OCI-LY3 (cell line): Measurements from ENCODE around the gene ZNF804A.

Experiments used
- H2AFZ ChIP-seq: fragments of 200-600, 300-600 bp; shearing (Covaris generic); 2 replicates; pipeline ENCODE4 v1.6.0; 2014; ENCODE audit warnings: antibody characterized with exemption, low read depth, low read length
- H3K27ac ChIP-seq: fragments of 200-600, 300-600 bp; sonication (generic); 2 replicates; pipeline ENCODE4 v1.5.1; 2014; ENCODE audit warnings: mild to moderate bottlenecking, low read length, moderate library complexity, mixed read lengths
- H3K27me3 ChIP-seq: fragments of 200-600, 300-600 bp; sonication (generic); 2 replicates; pipeline ENCODE4 v1.6.1; 2014; ENCODE audit warnings: low read depth, low read length, mixed read lengths
- H3K36me3 ChIP-seq: fragments of 200-600, 300-600 bp; sonication (generic); replicated peaks from 2 replicates; pipeline ENCODE3; 2014; ENCODE audit warnings: low read depth, low read length, mixed read lengths
- H3K4me1 ChIP-seq: fragments of 300-600, 200-600 bp; sonication (generic); 2 replicates; pipeline ENCODE4 v1.6.1; 2014; ENCODE audit warnings: low read length, mixed read lengths
- H3K4me2 ChIP-seq: fragments of 200-600, 300-600 bp; sonication (generic); 2 replicates; pipeline ENCODE4 v1.6.1; 2014; ENCODE audit warnings: low read length, mixed read lengths
- H3K4me3 ChIP-seq: fragments of 300-600, 200-600 bp; sonication (generic); 2 replicates; pipeline ENCODE4 v1.5.1; 2014; ENCODE audit warnings: antibody characterized with exemption, mild to moderate bottlenecking, low read length, moderate library complexity
- H3K79me2 ChIP-seq: fragments of 300-600, 200-600 bp; shearing (Covaris generic); 2 replicates; pipeline ENCODE4 v1.6.1; 2014; ENCODE audit warnings: mild to moderate bottlenecking, low read length, mixed read lengths
- H3K9ac ChIP-seq: fragments of 300-600, 200-600 bp; shearing (Covaris generic); 2 replicates; pipeline ENCODE4 v1.6.0; 2014; ENCODE audit warnings: mild to moderate bottlenecking, low read length, moderate library complexity
- H3K9me3 ChIP-seq: fragments of 200-600, 300-600 bp; shearing (Covaris generic); 2 replicates; pipeline ENCODE4 v1.6.1; 2014; ENCODE audit warnings: low read length, mixed read lengths; ENCODE audit not compliant: insufficient read depth
- H4K20me1 ChIP-seq: fragments of 200-600, 300-600 bp; sonication (generic); 2 replicates; pipeline ENCODE4 v1.6.1; 2016; ENCODE audit warnings: low read length, mixed read lengths; ENCODE audit not compliant: insufficient read depth
- EZH2phosphoT487 ChIP-seq: fragments of 200-600 bp; shearing (Covaris generic); IDR thresholded peaks from 2 replicates; pipeline ENCODE4 v1.6.1; 2018; ENCODE audit warnings: antibody characterized with exemption, mixed run types, low read depth
- TF ChIP-seq, protein P1 (sequence below): fragments of 200-600, 300-600 bp; sonication (generic); IDR thresholded peaks from 2 replicates; pipeline ENCODE4 v1.5.1; 2014; ENCODE audit warnings: antibody characterized with exemption, low read length, low read depth

ZNF804A gene

DNA sequence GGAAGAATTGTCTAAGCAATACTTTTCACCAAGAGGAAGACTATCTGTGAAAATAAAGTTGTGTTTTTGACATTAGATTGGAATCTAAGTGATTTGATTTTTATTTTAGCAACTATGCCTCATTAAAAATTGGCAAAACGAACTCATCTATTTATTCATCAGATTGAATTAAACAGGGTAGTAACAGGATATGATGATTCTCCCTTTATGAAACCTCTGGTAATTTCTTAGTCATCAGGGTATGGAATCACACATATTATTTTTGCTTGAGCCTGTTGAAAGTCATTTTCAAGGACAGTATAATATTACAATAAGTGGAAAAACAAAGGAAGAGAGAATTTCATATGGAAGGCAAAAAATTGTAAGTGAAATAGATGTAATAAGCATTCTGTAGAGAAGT, 22.0 kb downstream of the ZNF804A start:
- Histone ChIP-seq H3K9ac (no peak overlapping the region), H3K4me1 (no peaks in the 10 kb centered on the region), H4K20me1 (peaks cover 60% of the 10 kb centered on the region), H3K4me2 (no peak overlapping the region), H3K79me2 (peaks cover 93% of the 10 kb centered on the region), H3K9me3 (no peaks in the 10 kb centered on the region), H2AFZ (no peak overlapping the region), H3K36me3 (peaks cover 3% of the 10 kb centered on the region), H3K27me3 (no peaks in the 10 kb centered on the region), H3K4me3 (no peak overlapping the region), H3K27ac (no peak overlapping the region)
- no peak for TF ChIP-seq EZH2phosphoT487
- TF ChIP-seq, protein P1, sequence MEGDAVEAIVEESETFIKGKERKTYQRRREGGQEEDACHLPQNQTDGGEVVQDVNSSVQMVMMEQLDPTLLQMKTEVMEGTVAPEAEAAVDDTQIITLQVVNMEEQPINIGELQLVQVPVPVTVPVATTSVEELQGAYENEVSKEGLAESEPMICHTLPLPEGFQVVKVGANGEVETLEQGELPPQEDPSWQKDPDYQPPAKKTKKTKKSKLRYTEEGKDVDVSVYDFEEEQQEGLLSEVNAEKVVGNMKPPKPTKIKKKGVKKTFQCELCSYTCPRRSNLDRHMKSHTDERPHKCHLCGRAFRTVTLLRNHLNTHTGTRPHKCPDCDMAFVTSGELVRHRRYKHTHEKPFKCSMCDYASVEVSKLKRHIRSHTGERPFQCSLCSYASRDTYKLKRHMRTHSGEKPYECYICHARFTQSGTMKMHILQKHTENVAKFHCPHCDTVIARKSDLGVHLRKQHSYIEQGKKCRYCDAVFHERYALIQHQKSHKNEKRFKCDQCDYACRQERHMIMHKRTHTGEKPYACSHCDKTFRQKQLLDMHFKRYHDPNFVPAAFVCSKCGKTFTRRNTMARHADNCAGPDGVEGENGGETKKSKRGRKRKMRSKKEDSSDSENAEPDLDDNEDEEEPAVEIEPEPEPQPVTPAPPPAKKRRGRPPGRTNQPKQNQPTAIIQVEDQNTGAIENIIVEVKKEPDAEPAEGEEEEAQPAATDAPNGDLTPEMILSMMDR, result no peak

DNA sequence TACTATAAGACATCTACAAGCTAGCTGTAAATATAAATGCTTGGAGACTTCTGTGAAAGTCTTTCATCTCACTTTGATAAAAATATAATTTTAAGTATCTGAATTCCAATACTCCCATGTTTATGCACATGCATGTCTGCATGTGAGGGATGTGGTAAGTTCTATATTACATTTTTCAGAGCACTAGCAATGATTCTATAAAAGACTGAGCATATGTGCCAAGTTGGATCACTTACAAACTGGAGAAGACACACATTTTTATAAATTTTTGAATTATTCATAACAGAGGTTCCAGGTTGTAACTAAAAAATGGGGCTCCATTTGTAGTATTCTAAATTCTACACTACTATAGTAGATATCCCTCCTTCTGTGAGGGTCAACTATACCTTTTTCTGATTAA, 26.0 kb downstream of the ZNF804A start:
- H3K9me3 ChIP-seq, result no peaks in the 10 kb centered on the region
- H3K27ac ChIP-seq, result no peak overlapping the region
- no peak overlapping the region for H2AFZ ChIP-seq
- peaks cover 3% of the 10 kb centered on the region for H3K4me1 ChIP-seq
- H3K4me2 ChIP-seq, result no peak overlapping the region
- TF ChIP-seq, protein P1, result no peak
- TF ChIP-seq EZH2phosphoT487, result no peak
- H4K20me1 ChIP-seq, result peaks cover 60% of the 10 kb centered on the region
- H3K36me3 ChIP-seq, result peaks cover 3% of the 10 kb centered on the region
- no peak overlapping the region for H3K4me3 ChIP-seq
- H3K9ac ChIP-seq, result no peak overlapping the region
- H3K27me3 ChIP-seq, result no peaks in the 10 kb centered on the region
- peaks cover 87% of the 10 kb centered on the region for H3K79me2 ChIP-seq

DNA sequence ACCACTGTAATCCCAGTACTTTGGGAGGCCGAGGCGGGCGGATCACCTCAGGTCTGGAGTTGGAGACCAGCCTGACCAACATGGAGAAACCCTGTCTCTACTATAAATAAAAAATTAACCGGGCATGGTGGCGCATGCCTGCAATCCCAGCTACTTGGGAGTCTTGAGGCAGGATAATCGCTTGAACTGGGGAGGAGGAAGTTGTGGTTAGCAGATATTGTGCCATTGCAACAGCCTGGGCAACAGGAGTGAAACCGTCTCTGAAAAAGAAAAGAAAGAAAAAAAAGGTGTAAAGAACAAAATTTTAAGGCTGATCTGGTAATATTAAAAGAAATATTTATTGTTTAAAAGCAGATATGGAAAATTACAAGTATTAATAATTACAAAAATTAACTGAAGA, 29.7 kb downstream of the ZNF804A start:
- no peak overlapping the region for H3K4me2 ChIP-seq
- H3K9ac ChIP-seq, result no peak overlapping the region
- peaks cover 71% of the 10 kb centered on the region for H4K20me1 ChIP-seq
- peaks cover 88% of the 10 kb centered on the region for H3K79me2 ChIP-seq
- H2AFZ ChIP-seq, result no peak overlapping the region
- peaks cover 3% of the 10 kb centered on the region for H3K36me3 ChIP-seq
- peaks cover 11% of the 10 kb centered on the region for H3K4me1 ChIP-seq
- no peak overlapping the region for H3K27ac ChIP-seq
- no peaks in the 10 kb centered on the region for H3K27me3 ChIP-seq
- no peaks in the 10 kb centered on the region for H3K9me3 ChIP-seq
- no peak for TF ChIP-seq EZH2phosphoT487
- TF ChIP-seq, protein P1, result no peak
- no peak overlapping the region for H3K4me3 ChIP-seq

DNA sequence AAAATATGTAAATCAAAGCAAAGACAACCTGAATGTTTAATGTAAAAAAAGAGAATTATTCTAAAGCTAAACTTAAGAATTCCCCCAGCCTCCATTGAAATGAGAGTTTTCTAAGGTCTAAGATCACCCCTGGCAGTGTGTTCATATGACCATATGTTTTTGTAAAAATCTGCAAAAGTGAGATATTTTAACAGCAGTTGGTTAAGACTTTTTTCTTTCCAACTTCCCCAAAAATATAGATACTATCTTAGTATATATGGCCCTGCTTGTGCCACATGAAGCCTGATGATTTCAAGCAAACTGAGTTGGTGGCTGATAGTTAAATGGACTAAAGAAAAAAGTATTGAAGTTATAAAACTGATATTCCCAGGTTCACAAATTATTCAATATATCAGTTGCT, 35.4 kb downstream of the ZNF804A start:
- Histone ChIP-seq H3K4me3 (no peak overlapping the region), H3K9me3 (no peaks in the 10 kb centered on the region), H3K36me3 (peaks cover 4% of the 10 kb centered on the region), H3K4me2 (no peak overlapping the region), H2AFZ (no peak overlapping the region), H3K4me1 (peaks cover 11% of the 10 kb centered on the region), H4K20me1 (peaks cover 68% of the 10 kb centered on the region), H3K27ac (no peak overlapping the region), H3K79me2 (peaks cover 97% of the 10 kb centered on the region), H3K27me3 (no peaks in the 10 kb centered on the region), H3K9ac (no peak overlapping the region)
- no peak for TF ChIP-seq EZH2phosphoT487
- TF ChIP-seq, protein P1, result no peak
